Measurements from ENCODE around the gene MOB1B.
"Not testable (repeated sequence)": the region's sequence is repeated elsewhere in the genome, so short reads cannot be mapped to it uniquely, and the experiment has no call there.

MOB1B gene

GRCh38 chr4:71011451-71011850 is 109.3 kb downstream of the MOB1B start:
- DNase-seq (ENCODE audit: low read depth) = no peak
- Histone ChIP-seq H3K27me3 (replicated peaks; ENCODE audit: control insufficient read depth, insufficient read depth, low read length) (no peaks in the 10 kb centered on the region), H3K9ac (ENCODE audit: low read length) (no peak overlapping the region), H3K4me3 (ENCODE audit: low read length) (no peak overlapping the region), H3K4me1 (ENCODE audit: control insufficient read depth, insufficient read depth, low read length) (peaks cover 11% of the 10 kb centered on the region), H3K9me3 (ENCODE audit: control insufficient read depth, low read length) (no peaks in the 10 kb centered on the region), H3K36me3 (ENCODE audit: control insufficient read depth, insufficient read depth, low read length, severe bottlenecking) (no peaks in the 10 kb centered on the region)

GRCh38 chr4:71017391-71017790 is 115.2 kb downstream of the MOB1B start:
- H3K9ac ChIP-seq (ENCODE audit: low read length); H3K9me3 ChIP-seq (ENCODE audit: control insufficient read depth, low read length); H3K4me3 ChIP-seq (ENCODE audit: low read length); H3K36me3 ChIP-seq (ENCODE audit: control insufficient read depth, insufficient read depth, low read length, severe bottlenecking); DNase-seq (ENCODE audit: low read depth); H3K4me1 ChIP-seq (ENCODE audit: control insufficient read depth, insufficient read depth, low read length); H3K27me3 ChIP-seq (replicated peaks; ENCODE audit: control insufficient read depth, insufficient read depth, low read length): not testable (repeated sequence)

GRCh38 chr4:71020611-71021010 is 118.4 kb downstream of the MOB1B start:
- Histone ChIP-seq H3K36me3 (ENCODE audit: control insufficient read depth, insufficient read depth, low read length, severe bottlenecking) (no peaks in the 10 kb centered on the region), H3K4me3 (ENCODE audit: low read length) (no peak overlapping the region), H3K9me3 (ENCODE audit: control insufficient read depth, low read length) (no peaks in the 10 kb centered on the region), H3K4me1 (ENCODE audit: control insufficient read depth, insufficient read depth, low read length) (peaks cover 9% of the 10 kb centered on the region), H3K27me3 (replicated peaks; ENCODE audit: control insufficient read depth, insufficient read depth, low read length) (no peaks in the 10 kb centered on the region), H3K9ac (ENCODE audit: low read length) (no peak overlapping the region)
- DNase-seq (ENCODE audit: low read depth) = no peak

GRCh38 chr4:71025654-71026053 is 123.5 kb downstream of the MOB1B start:
- no peak for DNase-seq (ENCODE audit: low read depth)
- H3K27me3 ChIP-seq (replicated peaks; ENCODE audit: control insufficient read depth, insufficient read depth, low read length) = no peaks in the 10 kb centered on the region
- peak overlapping the region; percentile 40 for H3K4me3 ChIP-seq (ENCODE audit: low read length)
- H3K4me1 ChIP-seq (ENCODE audit: control insufficient read depth, insufficient read depth, low read length) = peaks cover 20% of the 10 kb centered on the region
- H3K36me3 ChIP-seq (ENCODE audit: control insufficient read depth, insufficient read depth, low read length, severe bottlenecking) = no peaks in the 10 kb centered on the region
- no peak overlapping the region for H3K9ac ChIP-seq (ENCODE audit: low read length)
- no peaks in the 10 kb centered on the region for H3K9me3 ChIP-seq (ENCODE audit: control insufficient read depth, low read length)

GRCh38 chr4:71026086-71026485 is 123.9 kb downstream of the MOB1B start:
- Histone ChIP-seq H3K9ac (ENCODE audit: low read length) (no peak overlapping the region), H3K4me1 (ENCODE audit: control insufficient read depth, insufficient read depth, low read length) (peaks cover 20% of the 10 kb centered on the region), H3K4me3 (ENCODE audit: low read length) (peak overlapping the region; percentile 40), H3K9me3 (ENCODE audit: control insufficient read depth, low read length) (no peaks in the 10 kb centered on the region), H3K36me3 (ENCODE audit: control insufficient read depth, insufficient read depth, low read length, severe bottlenecking) (no peaks in the 10 kb centered on the region), H3K27me3 (replicated peaks; ENCODE audit: control insufficient read depth, insufficient read depth, low read length) (no peaks in the 10 kb centered on the region)
- DNase-seq (ENCODE audit: low read depth) = peak; percentile 80

GRCh38 chr4:71027611-71028010 is 125.4 kb downstream of the MOB1B start:
- H3K36me3 ChIP-seq (ENCODE audit: control insufficient read depth, insufficient read depth, low read length, severe bottlenecking) = no peaks in the 10 kb centered on the region
- DNase-seq (ENCODE audit: low read depth) = no peak
- no peak overlapping the region for H3K4me3 ChIP-seq (ENCODE audit: low read length)
- H3K9ac ChIP-seq (ENCODE audit: low read length) = no peak overlapping the region
- H3K9me3 ChIP-seq (ENCODE audit: control insufficient read depth, low read length) = no peaks in the 10 kb centered on the region
- H3K4me1 ChIP-seq (ENCODE audit: control insufficient read depth, insufficient read depth, low read length) = peaks cover 20% of the 10 kb centered on the region
- no peaks in the 10 kb centered on the region for H3K27me3 ChIP-seq (replicated peaks; ENCODE audit: control insufficient read depth, insufficient read depth, low read length)

- H3K9ac ChIP-seq (ENCODE audit: low read length) = no peak overlapping the region
- no peak overlapping the region for H3K4me3 ChIP-seq (ENCODE audit: low read length)
- H3K9me3 ChIP-seq (ENCODE audit: control insufficient read depth, low read length) = no peaks in the 10 kb centered on the region
- DNase-seq (ENCODE audit: low read depth) = no peak
- no peaks in the 10 kb centered on the region for H3K36me3 ChIP-seq (ENCODE audit: control insufficient read depth, insufficient read depth, low read length, severe bottlenecking)
- no peaks in the 10 kb centered on the region for H3K27me3 ChIP-seq (replicated peaks; ENCODE audit: control insufficient read depth, insufficient read depth, low read length)
- peaks cover 17% of the 10 kb centered on the region for H3K4me1 ChIP-seq (ENCODE audit: control insufficient read depth, insufficient read depth, low read length)
Observed at GRCh38 chr4:71029504-71029903, 127.3 kb downstream of the MOB1B start.

- not testable (repeated sequence) for H3K4me3 ChIP-seq (ENCODE audit: low read length); H3K9me3 ChIP-seq (ENCODE audit: control insufficient read depth, low read length); H3K9ac ChIP-seq (ENCODE audit: low read length); H3K36me3 ChIP-seq (ENCODE audit: control insufficient read depth, insufficient read depth, low read length, severe bottlenecking); H3K4me1 ChIP-seq (ENCODE audit: control insufficient read depth, insufficient read depth, low read length); H3K27me3 ChIP-seq (replicated peaks; ENCODE audit: control insufficient read depth, insufficient read depth, low read length)
- peak; percentile 38 for DNase-seq (ENCODE audit: low read depth)
Observed at GRCh38 chr4:71032106-71032505, 129.9 kb downstream of the MOB1B start.
